Type B pancreatic cell (in vitro differentiated cells): ENCODE measurements around the gene GGACT. TPM values are rescaled to one million over a fixed set of nuclear protein-coding genes. Genes with fewer than 3 reads are reported as not detected.

ENCODE experiments used
- DNase-seq: peaks from one replicate; pipeline ENCODE4 v3.0.0; 2021; ENCODE audit warnings: mixed read lengths; ENCODE audit not compliant: unreplicated experiment; ENCODE audit errors: extremely low spot score
- H3K27ac Mint-ChIP-seq: 2 replicates; pipeline ENCODE4 v1.8.0; 2021; ENCODE audit warnings: mild to moderate bottlenecking, mixed read lengths
- H3K27me3 Mint-ChIP-seq: 2 replicates; pipeline ENCODE4 v1.8.0; 2021; ENCODE audit warnings: mixed read lengths
- H3K36me3 Mint-ChIP-seq: 2 replicates; pipeline ENCODE4 v1.8.0; 2021; ENCODE audit warnings: mixed read lengths
- H3K4me1 Mint-ChIP-seq: one replicate; pipeline ENCODE4 v1.8.0; 2021; ENCODE audit warnings: mixed read lengths; ENCODE audit not compliant: unreplicated experiment
- H3K4me3 Mint-ChIP-seq: 2 replicates; pipeline ENCODE4 v1.8.0; 2021; ENCODE audit warnings: mild to moderate bottlenecking, mixed read lengths
- H3K9me3 Mint-ChIP-seq: 2 replicates; pipeline ENCODE4 v1.8.0; 2021; ENCODE audit warnings: mixed read lengths
- CTCF ChIP-seq: fragments of 200-600 bp; sonication (generic); conservative IDR thresholded peaks from 2 replicates; pipeline ENCODE4 v1.5.0; 2021; ENCODE audit warnings: antibody characterized with exemption, mild to moderate bottlenecking
- total RNA-seq: library from RNA; stranded (reverse); gene quantifications from 2 replicates; pipeline ENCODE4 v1.2.1, GENCODE V29; 2021; ENCODE audit warnings: low replicate concordance

Gene GGACT
- total RNA-seq, 1 donor from 2014 or later: 5.9 TPM

GRCh38 chr13:100541897-100542825 lies 46.4 kb downstream of the GGACT start:
- Mint-ChIP-seq H3K36me3 (peaks cover 11% of the 10 kb centered on the region), H3K9me3 (no peaks in the 10 kb centered on the region), H3K4me3 (no peak overlapping the region), H3K4me1 (peaks cover 9% of the 10 kb centered on the region), H3K27me3 (no peaks in the 10 kb centered on the region), H3K27ac (peak overlapping the region; percentile 31)
- DNase-seq: no peak
- TF ChIP-seq CTCF: no peak

DNA sequence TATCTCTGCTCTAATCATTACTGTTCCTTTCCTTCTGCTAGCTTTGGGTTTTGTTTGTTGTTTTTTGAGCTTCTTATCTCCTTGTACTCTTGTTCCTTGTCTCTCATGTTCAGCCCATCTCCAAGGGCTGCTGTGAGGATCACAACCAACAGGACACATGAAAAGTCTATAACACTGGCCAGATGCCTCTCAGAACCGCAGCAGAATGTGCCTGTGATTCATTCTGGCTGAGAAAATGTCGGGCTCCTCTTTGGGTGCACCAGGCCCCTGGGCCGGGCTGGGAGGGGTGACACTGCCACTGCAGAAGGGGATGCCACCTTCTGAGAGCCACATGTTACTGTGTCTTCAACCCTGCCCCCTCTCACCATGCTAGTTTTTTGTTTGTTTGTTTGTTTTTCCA lies 48.0 kb downstream of the GGACT start:
- Mint-ChIP-seq H3K4me1 (peaks cover 9% of the 10 kb centered on the region), H3K4me3 (no peak overlapping the region), H3K9me3 (no peaks in the 10 kb centered on the region), H3K36me3 (peaks cover 13% of the 10 kb centered on the region), H3K27me3 (no peaks in the 10 kb centered on the region), H3K27ac (no peak overlapping the region)
- peak; percentile 39 for DNase-seq
- no peak for TF ChIP-seq CTCF

DNA sequence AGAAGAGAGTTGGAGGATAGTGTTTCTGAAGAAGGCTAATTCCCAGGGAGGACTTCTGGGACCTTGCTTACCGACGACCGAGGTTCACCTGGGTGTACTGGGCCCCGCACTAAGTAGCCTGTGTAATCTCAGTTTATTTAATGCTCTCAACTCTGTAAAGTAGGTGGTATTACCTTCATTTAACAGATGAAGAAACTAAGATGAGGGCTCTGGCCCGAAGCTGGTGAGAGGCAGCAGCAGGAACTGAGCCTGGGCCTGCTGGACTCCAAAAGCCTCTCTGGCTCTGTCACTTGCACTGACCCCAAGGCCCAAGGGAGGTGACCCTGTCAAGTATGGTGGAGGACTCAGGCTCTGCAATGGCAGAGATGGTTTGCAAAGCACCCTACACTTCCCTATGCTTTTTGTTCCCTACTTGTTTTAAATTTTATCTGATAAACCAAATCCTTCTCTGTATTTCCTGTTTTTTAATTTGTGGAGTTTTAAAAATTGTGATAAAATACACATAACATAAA lies 50.6 kb downstream of the GGACT start:
- H3K27me3 Mint-ChIP-seq: no peaks in the 10 kb centered on the region
- no peaks in the 10 kb centered on the region for H3K9me3 Mint-ChIP-seq
- no peak for TF ChIP-seq CTCF
- peaks cover 22% of the 10 kb centered on the region for H3K36me3 Mint-ChIP-seq
- peaks cover 9% of the 10 kb centered on the region for H3K4me1 Mint-ChIP-seq
- DNase-seq: peak; percentile 34
- H3K27ac Mint-ChIP-seq: no peak overlapping the region
- no peak overlapping the region for H3K4me3 Mint-ChIP-seq

DNA sequence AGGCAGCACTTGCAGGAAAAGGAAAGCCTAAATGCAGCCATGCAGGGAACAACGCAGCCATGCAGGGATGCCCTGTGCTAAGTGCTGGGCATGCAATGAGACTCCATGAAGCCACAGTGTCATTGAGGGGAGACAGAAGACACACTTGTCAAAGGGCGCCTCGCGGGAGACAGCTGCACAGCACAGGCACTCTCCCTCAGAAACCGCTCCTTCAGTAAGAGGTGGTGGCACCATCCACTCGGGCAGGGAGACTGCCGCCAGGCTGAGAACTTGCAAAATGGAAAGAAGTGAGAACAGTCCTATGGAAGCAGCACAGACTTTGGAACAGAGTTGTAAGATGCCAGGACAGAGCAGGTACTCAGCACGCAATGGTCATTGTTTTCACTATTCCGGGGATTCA lies 51.1 kb downstream of the GGACT start:
- no peaks in the 10 kb centered on the region for H3K27me3 Mint-ChIP-seq
- peaks cover 19% of the 10 kb centered on the region for H3K36me3 Mint-ChIP-seq
- H3K9me3 Mint-ChIP-seq: no peaks in the 10 kb centered on the region
- DNase-seq: peak; percentile 36
- H3K4me3 Mint-ChIP-seq: no peak overlapping the region
- no peak overlapping the region for H3K27ac Mint-ChIP-seq
- H3K4me1 Mint-ChIP-seq: peaks cover 4% of the 10 kb centered on the region
- no peak for TF ChIP-seq CTCF

- peak; percentile 54 for DNase-seq
- Mint-ChIP-seq H3K9me3 (no peaks in the 10 kb centered on the region), H3K36me3 (peaks cover 20% of the 10 kb centered on the region), H3K27me3 (no peaks in the 10 kb centered on the region), H3K27ac (no peak overlapping the region), H3K4me1 (peaks cover under 1% of the 10 kb centered on the region), H3K4me3 (no peak overlapping the region)
- TF ChIP-seq CTCF: no peak
Observed at GRCh38 chr13:100536643-100537180, 51.9 kb downstream of the GGACT start.
